ENCODE measurements around the gene MBOAT7. TPM values are rescaled to one million over a fixed set of nuclear protein-coding genes. Genes with fewer than 3 reads are reported as not detected.

Gene MBOAT7
- total RNA-seq, 2 donors from 2014 or later = 56.8 to 97.2 TPM

- DNase-seq (ENCODE audit: low spot score in 2 of 2) (no peak), ATAC-seq (no peak)
- Mint-ChIP-seq H3K36me3 (no peaks in the 10 kb centered on the region), H3K27ac (no peak overlapping the region), H3K9me3 (no peaks in the 10 kb centered on the region)
These were observed 63.7 kb downstream of the MBOAT7 start for GRCh38 chr19:54125713-54126112.

GRCh38 chr19:54124393-54124792 lies 65.0 kb downstream of the MBOAT7 start:
- DNase-seq (ENCODE audit: low spot score in 2 of 2) (no peak), ATAC-seq (no peak)
- Mint-ChIP-seq H3K9me3 (no peaks in the 10 kb centered on the region), H3K36me3 (peaks cover 0 to 6% of the 10 kb centered on the region in 2 donors), H3K27ac (no peak overlapping the region)

- H3K9me3 Mint-ChIP-seq = no peaks in the 10 kb centered on the region
- H3K27ac Mint-ChIP-seq = no peak overlapping the region
- no peak for DNase-seq (ENCODE audit: low spot score in 2 of 2)
- no peak for ATAC-seq
- peaks cover 0 to 6% of the 10 kb centered on the region in 2 donors for H3K36me3 Mint-ChIP-seq
These were observed 65.7 kb downstream of the MBOAT7 start for GRCh38 chr19:54123682-54124081.

Other genes starting within 250 kb of the MBOAT7 start
- gene CACNG8, start 226.6 kb downstream of the MBOAT7 start, total RNA-seq = not detected
- gene CACNG6, start 197.9 kb downstream of the MBOAT7 start, total RNA-seq = not detected
- not detected for gene VSTM1, start 125.7 kb downstream of the MBOAT7 start, total RNA-seq
- gene TARM1, start 108.2 kb downstream of the MBOAT7 start, total RNA-seq = not detected
- under 1 TPM in 1 of 2 donors, not detected in 1; 0.72 TPM for gene OSCAR, start 88.8 kb downstream of the MBOAT7 start, total RNA-seq
- 10 to 100 TPM; 59.4 to 76.1 TPM for gene NDUFA3, start 86.7 kb downstream of the MBOAT7 start, total RNA-seq
- 10 to 100 TPM; 30.4 to 37.4 TPM for gene TFPT, start 73.9 kb downstream of the MBOAT7 start, total RNA-seq
- gene PRPF31, start 73.8 kb downstream of the MBOAT7 start, total RNA-seq = 10 to 100 TPM; 47.9 to 92.9 TPM
- gene CNOT3, start 51.8 kb downstream of the MBOAT7 start, total RNA-seq = 10 to 100 TPM; 57.3 to 59.9 TPM
- gene LENG1, start 29.9 kb downstream of the MBOAT7 start, total RNA-seq = 1 to 10 TPM; 3.5 to 6.1 TPM
- not detected for gene TMC4, start 16.4 kb downstream of the MBOAT7 start, total RNA-seq
- 10 to 100 TPM; 10.2 to 15.8 TPM for gene TSEN34, start 1.7 kb upstream of the MBOAT7 start, total RNA-seq
- gene RPS9, start 11.3 kb upstream of the MBOAT7 start, total RNA-seq = 1,000 to 10,000 TPM; 1,448 to 1,707 TPM
- under 1 TPM in 1 of 2 donors, not detected in 1; 0.37 TPM for gene LILRB3, start 33.4 kb upstream of the MBOAT7 start, total RNA-seq
- not detected for gene LILRA6, start 53.2 kb upstream of the MBOAT7 start, total RNA-seq
- not detected for gene LILRB5, start 67.7 kb upstream of the MBOAT7 start, total RNA-seq
- not detected for gene LILRB2, start 91.5 kb upstream of the MBOAT7 start, total RNA-seq
- gene LILRA5, start 123.6 kb upstream of the MBOAT7 start, total RNA-seq = not detected
- not detected for gene LILRA4, start 149.6 kb upstream of the MBOAT7 start, total RNA-seq
- 1 to 10 TPM; 2.9 to 9.9 TPM for gene LAIR1, start 175.4 kb upstream of the MBOAT7 start, total RNA-seq
- gene TTYH1, start 225.9 kb upstream of the MBOAT7 start, total RNA-seq = under 1 TPM in 1 of 2 donors, not detected in 1; 0.37 TPM

Data from activated naive CD4-positive, alpha-beta T cell treated with anti-CD3 and anti-CD28 coated beads, Interleukin-2, amount 50 U/mL, for 72 hours (primary cell).